DMS114 treated with DMSO at 0.1 percent for 48 hours (cell line): ENCODE measurements around the gene MSH2.

Experiments used
- DNase-seq: peaks from one replicate; lab custom pipeline; 2025; ENCODE audit not compliant: unreplicated experiment; lab: John Stamatoyannopoulos, UW

MSH2 gene

GRCh38 chr2:47530105-47530760, 127.3 kb downstream of the MSH2 start:
- no peak for DNase-seq

- DNase-seq, result no peak
These were observed 128.6 kb downstream of the MSH2 start for GRCh38 chr2:47531378-47532042.
